HepG2 (cell line): ENCODE data around the gene CEBPA. TPM values are rescaled to one million over a fixed set of nuclear protein-coding genes. Genes with fewer than 3 reads are reported as not detected.
A peak's percentile ranks its signal among the peaks of the same experiment; 100 is the strongest.

Experiments
- AFF4 ChIP-seq: sonication (generic); formaldehyde crosslinking; IDR thresholded peaks from 2 replicates; pipeline ENCODE4 v1.4.0; 2020; ENCODE audit warnings: missing genetic modification reagents
- CCAR2 ChIP-seq: fragments of 200-400 bp; formaldehyde crosslinking; optimal IDR thresholded peaks from 2 replicates; pipeline ENCODE3; 2018; ENCODE audit warnings: low read depth, mild to moderate bottlenecking, low read length, moderate library complexity
- FOSL2 ChIP-seq: sonication (generic); formaldehyde crosslinking; IDR thresholded peaks from 2 replicates; pipeline ENCODE4 v1.4.0; 2020; ENCODE audit warnings: missing genetic modification reagents
- GFI1 ChIP-seq: sonication (generic); formaldehyde crosslinking; IDR thresholded peaks from 2 replicates; pipeline ENCODE4 v1.5.0; 2020; ENCODE audit warnings: missing genetic modification reagents, mild to moderate bottlenecking, borderline replicate concordance
- HBP1 ChIP-seq: IDR thresholded peaks from 2 replicates; pipeline ENCODE4 v1.6.1; 2016; ENCODE audit warnings: low read depth, control low read depth
- KLF12 ChIP-seq: sonication (generic); formaldehyde crosslinking; IDR thresholded peaks from 2 replicates; pipeline ENCODE4 v1.4.0; 2020; ENCODE audit warnings: missing genetic modification reagents, borderline replicate concordance
- NR1H2 ChIP-seq: sonication (generic); formaldehyde crosslinking; IDR thresholded peaks from 2 replicates; pipeline ENCODE4 v1.8.1; 2022; ENCODE audit warnings: low read depth, missing genetic modification reagents, borderline replicate concordance
- NR2C2 ChIP-seq: sonication (generic); formaldehyde crosslinking; IDR thresholded peaks from 2 replicates; pipeline ENCODE4 v1.4.0; 2020; ENCODE audit warnings: missing genetic modification reagents, mild to moderate bottlenecking, moderate library complexity, borderline replicate concordance
- NR2F2 ChIP-seq: IDR thresholded peaks from 2 replicates; pipeline ENCODE4 v1.6.1; 2012; ENCODE audit warnings: low read depth, inconsistent platforms, borderline replicate concordance
- PLSCR1 ChIP-seq: sonication (generic); formaldehyde crosslinking; IDR thresholded peaks from 2 replicates; pipeline ENCODE4 v1.5.0; 2020; ENCODE audit warnings: missing genetic modification reagents, mild to moderate bottlenecking, borderline replicate concordance
- POLR2AphosphoS2 ChIP-seq: IDR thresholded peaks from 2 replicates; pipeline ENCODE4 v1.6.1; 2011; ENCODE audit warnings: low read depth, low read length, improper control_type of control experiment
- SMC3 ChIP-seq: IDR thresholded peaks from 2 replicates; pipeline ENCODE4 v1.6.1; 2011; ENCODE audit warnings: low read length, improper control_type of control experiment
- TCF7 ChIP-seq: sonication (generic); IDR thresholded peaks from 2 replicates; pipeline ENCODE4 v1.6.1; 2016; ENCODE audit warnings: antibody characterized with exemption, low read depth
- YEATS2 ChIP-seq: sonication (generic); formaldehyde crosslinking; IDR thresholded peaks from 2 replicates; pipeline ENCODE4 v1.4.0; 2020; ENCODE audit warnings: missing genetic modification reagents, borderline replicate concordance
- ZNF224 ChIP-seq: sonication (generic); formaldehyde crosslinking; IDR thresholded peaks from 2 replicates; pipeline ENCODE4 v1.5.0; 2020; ENCODE audit warnings: mild to moderate bottlenecking, missing genetic modification reagents
- ZNF280D ChIP-seq: sonication (generic); formaldehyde crosslinking; IDR thresholded peaks from 2 replicates; pipeline ENCODE4 v1.5.1; 2020; ENCODE audit warnings: mild to moderate bottlenecking, missing genetic modification reagents
- ZNF3 ChIP-seq: IDR thresholded peaks from 2 replicates; pipeline ENCODE4 v1.7.0; 2017; ENCODE audit warnings: inconsistent platforms
- ZNF33B ChIP-seq: sonication (generic); formaldehyde crosslinking; IDR thresholded peaks from 2 replicates; pipeline ENCODE4 v1.5.1; 2020; ENCODE audit warnings: mild to moderate bottlenecking, missing genetic modification reagents
- ZNF362 ChIP-seq: sonication (generic); formaldehyde crosslinking; IDR thresholded peaks from 2 replicates; pipeline ENCODE4 v1.4.0; 2020; ENCODE audit warnings: missing genetic modification reagents, mild to moderate bottlenecking, borderline replicate concordance
- ZNF644 ChIP-seq: IDR thresholded peaks from 2 replicates; pipeline ENCODE4 v1.6.1; 2016; ENCODE audit warnings: low read depth
- polyA plus RNA-seq, 8 experiments: library from polyadenylated mRNA; depleted of rRNA in 3 of 8; stranded (reverse) in 7 of 8; unstranded in 1 of 8; fragments of >200 nt; fragmentation: Illumina TruSeq in 4 of 8; extraction: Trizol in 4 of 8; gene quantifications; 2 replicates each; pipeline versions ENCODE4 v1.2.1 to v1.2.3, GENCODE V29; 2011 to 2016; ENCODE audit warnings: low read depth in 4 of 8, missing spikeins in 1 of 8, mixed read lengths in 1 of 8; ENCODE audit not compliant: insufficient read depth in 1 of 8
- total RNA-seq, 5 experiments: library from RNA; depleted of rRNA; stranded (reverse); fragments of >200 nt; fragmentation: Illumina TruSeq; extraction: Trizol; gene quantifications; 2 replicates each; pipeline ENCODE4 v1.2.3, GENCODE V29; 2016; ENCODE audit warnings: low read depth in 1 of 5

The CEBPA gene
- total and polyA plus RNA-seq, 2 of the 13 experiments (the other 11 are each of a cell fraction or from before 2014, with no cell fraction given) = 24.8 to 103 TPM

- no peak for TF ChIP-seq CCAR2
- no peak for TF ChIP-seq ZNF280D (CRISPR knock-in tag)
- TF ChIP-seq SMC3 = no peak
- TF ChIP-seq GFI1 (CRISPR knock-in tag) = peak; percentile 99
- no peak for TF ChIP-seq ZNF3 (CRISPR knock-in tag)
- no peak for TF ChIP-seq YEATS2 (CRISPR knock-in tag)
- no peak for TF ChIP-seq FOSL2
- no peak for TF ChIP-seq PLSCR1 (CRISPR knock-in tag)
- 0 out of 2 replicates have a peak, but pooled peaks have one; percentile 11 for TF ChIP-seq TCF7
- TF ChIP-seq KLF12 (CRISPR knock-in tag) = 0 out of 2 replicates have a peak, but pooled peaks have one; percentile 22
- no peak for TF ChIP-seq HBP1 (CRISPR knock-in tag)
- peak; percentile 62; the same call in 1 of the 2 replicates for TF ChIP-seq NR2C2
- TF ChIP-seq POLR2AphosphoS2 = no peak
- TF ChIP-seq AFF4 (CRISPR knock-in tag) = no peak
- no peak for TF ChIP-seq ZNF33B
- TF ChIP-seq ZNF644 (CRISPR knock-in tag) = no peak
- TF ChIP-seq ZNF224 (CRISPR knock-in tag) = 0 out of 2 replicates have a peak, but pooled peaks have one; percentile 44
- TF ChIP-seq NR1H2 (CRISPR knock-in tag) = no peak
- peak; percentile 90 for TF ChIP-seq ZNF362 (CRISPR knock-in tag)
- TF ChIP-seq NR2F2 = 0 out of 2 replicates have a peak, but pooled peaks have one; percentile 50
These were observed 16.9 kb downstream of the CEBPA start (continued) for GRCh38 chr19:33285441-33285927.
